Sigmoid colon (tissue), 7 donors: ENCODE data around the gene NCAN. TPM values are rescaled to one million over a fixed set of nuclear protein-coding genes. Genes with fewer than 3 reads are reported as not detected.

ENCODE experiments used
- DNase-seq: peaks from one replicate; pipeline ENCODE4 v3.0.0-alpha.2; 2019
- H3K27ac ChIP-seq, 4 donors: fragments of 200-600 bp; sonication (generic); one replicate each; pipeline ENCODE4 v1.5.1; 2016 to 2019; ENCODE audit warnings: mild to moderate bottlenecking in 1 of 4
- H3K27me3 ChIP-seq, 3 donors: fragments of 200-600 bp; sonication (generic); one replicate each; pipeline ENCODE4 v1.5.1; 2019; ENCODE audit warnings: mild to moderate bottlenecking in 1 of 3
- H3K36me3 ChIP-seq, 4 donors: fragments of 200-600 bp; sonication (generic); one replicate each; pipeline ENCODE4 v1.5.1; 2016 to 2019
- H3K4me1 ChIP-seq, 4 donors: fragments of 200-600 bp; sonication (generic); one replicate each; pipeline ENCODE4 v1.5.1; 2017 to 2019
- H3K4me3 ChIP-seq, 4 donors: fragments of 200-600 bp; sonication (generic); one replicate each; pipeline ENCODE4 v1.5.1; 2017 to 2019; ENCODE audit warnings: mild to moderate bottlenecking in 2 of 4, moderate library complexity in 1 of 4
- H3K9me3 ChIP-seq, 4 donors: fragments of 200-600 bp in 3 of 4; sonication (generic) in 3 of 4; one replicate each; pipeline versions ENCODE4 v1.5.1 to v1.6.1; 2013 to 2019
- EP300 ChIP-seq, 4 donors: sonication (generic); formaldehyde crosslinking; IDR thresholded peaks; one replicate each; pipeline ENCODE4 v1.6.1; 2017; ENCODE audit warnings: antibody characterized with exemption in 4 of 4
- POLR2A ChIP-seq, 2 donors: fragments of 450-650 bp; IDR thresholded peaks; one replicate each; pipeline ENCODE4 v1.6.1; 2016; ENCODE audit warnings: antibody characterized with exemption in 2 of 2, mild to moderate bottlenecking in 2 of 2, moderate library complexity in 2 of 2
- POLR2AphosphoS5 ChIP-seq, 4 donors: sonication (generic); formaldehyde crosslinking; IDR thresholded peaks; one replicate each; pipeline ENCODE4 v1.6.1; 2017; ENCODE audit warnings: antibody characterized with exemption in 4 of 4
- WGBS, 2 donors: extraction: QIAGEN DNeasy Blood & Tissue Kit; methylation state at CpG; one replicate each; pipeline ENCODE4 v1.1.7; 2013; 5-methylcytosine and 5-hydroxymethylcytosine counted together
- intact Hi-C: fragments of 100-400 bp; cut with DNase I; formaldehyde crosslinking; loops from one replicate; pipeline ENCODE4 v1.15.1; 2023
- polyA plus RNA-seq, 3 donors: library from polyadenylated mRNA; stranded (reverse); fragments of 200-250 nt; gene quantifications; one replicate each; pipeline ENCODE4 v1.2.3, GENCODE V29; 2013
- total RNA-seq, 4 donors: library from RNA; depleted of rRNA; stranded (reverse); fragments of >200 nt; gene quantifications; one replicate each; pipeline ENCODE4 v1.1.0, GENCODE V29; 2016
- TF ChIP-seq, protein P1 (sequence below), 4 experiments: fragments of 450-650 bp in 3 of 4; fragments of 200-600 bp in 1 of 4; IDR thresholded peaks; one replicate each; pipeline ENCODE4 v1.5.1; 2016 to 2019; ENCODE audit warnings: antibody characterized with exemption in 4 of 4, mild to moderate bottlenecking in 3 of 4, moderate library complexity in 2 of 4
- donor health status: healthy with polysubstance abuse.
- donor health status: Bipolar disorder and iron deficiency.
- donor health status: healthy.

NCAN gene
- total and polyA plus RNA-seq, 7 donors: under 0.01 to 0.09 (median under 0.01) TPM; not detected in 4

DNA sequence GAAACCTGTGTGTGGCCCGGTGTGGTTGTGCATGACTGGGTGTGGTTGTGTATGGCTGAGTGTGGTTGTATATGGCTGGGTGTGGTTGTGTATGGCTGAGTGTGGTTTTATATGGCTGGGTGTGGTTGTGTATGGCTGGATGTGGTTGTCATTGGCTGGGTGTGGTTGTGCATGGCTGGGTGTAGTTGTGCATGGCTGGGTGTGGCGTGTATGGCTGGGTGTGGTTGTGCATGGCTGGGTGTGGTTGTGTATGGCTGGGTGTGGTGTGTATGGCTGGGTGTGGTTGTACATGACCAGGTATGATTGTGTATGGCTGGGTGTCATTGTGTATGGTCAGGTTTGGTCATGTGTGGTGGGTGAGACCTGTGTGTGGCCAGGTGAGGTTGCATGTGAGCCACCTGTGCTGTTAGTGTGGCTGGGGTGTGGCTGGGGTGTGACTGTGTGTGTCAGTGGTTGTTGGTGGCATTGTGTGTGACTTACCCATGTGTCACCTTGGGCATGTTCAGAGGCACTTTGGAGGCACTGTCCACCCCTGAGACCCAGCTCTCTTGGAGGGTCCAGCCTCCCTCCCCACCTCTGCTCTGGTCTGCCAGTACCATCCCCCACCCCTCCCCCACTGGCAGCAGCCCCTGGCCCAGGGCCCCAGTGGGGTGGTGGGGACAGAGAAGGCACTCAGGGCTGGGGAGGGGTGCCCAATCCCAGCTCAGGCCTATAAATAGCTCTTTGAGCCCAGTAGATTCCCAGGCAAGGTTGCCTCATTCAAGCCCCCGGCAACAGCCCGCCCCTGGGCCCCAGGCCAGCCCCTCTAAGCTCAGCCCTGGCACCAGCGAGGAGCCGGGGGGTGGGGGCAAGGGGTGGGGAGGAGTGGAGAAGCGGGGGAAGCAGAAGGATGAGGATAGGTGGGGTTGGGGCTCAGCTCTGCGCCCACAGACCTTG, 3.9 kb upstream of the NCAN start:
- TF ChIP-seq, protein P1, sequence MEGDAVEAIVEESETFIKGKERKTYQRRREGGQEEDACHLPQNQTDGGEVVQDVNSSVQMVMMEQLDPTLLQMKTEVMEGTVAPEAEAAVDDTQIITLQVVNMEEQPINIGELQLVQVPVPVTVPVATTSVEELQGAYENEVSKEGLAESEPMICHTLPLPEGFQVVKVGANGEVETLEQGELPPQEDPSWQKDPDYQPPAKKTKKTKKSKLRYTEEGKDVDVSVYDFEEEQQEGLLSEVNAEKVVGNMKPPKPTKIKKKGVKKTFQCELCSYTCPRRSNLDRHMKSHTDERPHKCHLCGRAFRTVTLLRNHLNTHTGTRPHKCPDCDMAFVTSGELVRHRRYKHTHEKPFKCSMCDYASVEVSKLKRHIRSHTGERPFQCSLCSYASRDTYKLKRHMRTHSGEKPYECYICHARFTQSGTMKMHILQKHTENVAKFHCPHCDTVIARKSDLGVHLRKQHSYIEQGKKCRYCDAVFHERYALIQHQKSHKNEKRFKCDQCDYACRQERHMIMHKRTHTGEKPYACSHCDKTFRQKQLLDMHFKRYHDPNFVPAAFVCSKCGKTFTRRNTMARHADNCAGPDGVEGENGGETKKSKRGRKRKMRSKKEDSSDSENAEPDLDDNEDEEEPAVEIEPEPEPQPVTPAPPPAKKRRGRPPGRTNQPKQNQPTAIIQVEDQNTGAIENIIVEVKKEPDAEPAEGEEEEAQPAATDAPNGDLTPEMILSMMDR (IDR thresholded peaks at IDR 0.05): no peak
- no peak for TF ChIP-seq POLR2A (IDR thresholded peaks at IDR 0.05)
- no peak for TF ChIP-seq POLR2AphosphoS5 (IDR thresholded peaks at IDR 0.05)
- no peak for TF ChIP-seq EP300 (IDR thresholded peaks at IDR 0.05)
- no peak for DNase-seq
- peaks cover 0 to 2% (median under 1%) of the 10 kb centered on the region in 4 donors for H3K4me1 ChIP-seq
- H3K27ac ChIP-seq: no peak overlapping the region
- intact Hi-C loops: no loop called here
- 50 to 56% methylated on average over 8 of the region's 8 CpGs for WGBS, 2 donors
- H3K9me3 ChIP-seq: no peaks in the 10 kb centered on the region
- H3K27me3 ChIP-seq: peaks cover 13 to 55% (median 18%) of the 10 kb centered on the region in 3 donors
- no peaks in the 10 kb centered on the region for H3K36me3 ChIP-seq
- H3K4me3 ChIP-seq: no peak overlapping the region

DNA sequence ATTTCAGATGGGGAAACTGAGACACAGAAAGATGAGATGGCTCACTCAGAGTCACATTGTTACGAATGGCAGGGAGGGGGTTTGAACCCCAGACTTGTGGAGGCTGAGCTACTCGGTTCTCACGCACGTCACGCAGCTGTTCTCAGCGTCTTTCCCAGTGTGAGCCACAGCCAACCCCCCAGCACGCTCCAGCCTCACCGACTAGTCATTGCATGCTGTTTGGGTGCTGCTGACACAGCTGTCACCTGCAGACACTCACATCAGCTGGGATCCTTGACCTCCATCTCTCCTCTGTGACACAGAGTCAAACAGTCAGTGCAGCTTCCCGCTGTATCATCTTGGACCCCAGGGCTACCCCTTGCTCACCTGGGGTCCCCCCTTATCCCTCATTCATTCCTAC, 2.4 kb upstream of the NCAN start:
- Histone ChIP-seq H3K27me3 (peaks cover 14 to 70% (median 31%) of the 10 kb centered on the region in 3 donors), H3K4me3 (no peak overlapping the region), H3K9me3 (no peaks in the 10 kb centered on the region), H3K4me1 (no peaks in the 10 kb centered on the region), H3K27ac (no peak overlapping the region), H3K36me3 (no peaks in the 10 kb centered on the region)
- TF ChIP-seq, protein P1 (IDR thresholded peaks at IDR 0.05): no peak
- TF ChIP-seq EP300 (IDR thresholded peaks at IDR 0.05): no peak
- TF ChIP-seq POLR2AphosphoS5 (IDR thresholded peaks at IDR 0.05): no peak
- no peak for TF ChIP-seq POLR2A (IDR thresholded peaks at IDR 0.05)
- intact Hi-C loops: no loop called here
- DNase-seq: no peak
- WGBS, 2 donors: 67 to 71% methylated on average over 9 of the region's 9 CpGs

DNA sequence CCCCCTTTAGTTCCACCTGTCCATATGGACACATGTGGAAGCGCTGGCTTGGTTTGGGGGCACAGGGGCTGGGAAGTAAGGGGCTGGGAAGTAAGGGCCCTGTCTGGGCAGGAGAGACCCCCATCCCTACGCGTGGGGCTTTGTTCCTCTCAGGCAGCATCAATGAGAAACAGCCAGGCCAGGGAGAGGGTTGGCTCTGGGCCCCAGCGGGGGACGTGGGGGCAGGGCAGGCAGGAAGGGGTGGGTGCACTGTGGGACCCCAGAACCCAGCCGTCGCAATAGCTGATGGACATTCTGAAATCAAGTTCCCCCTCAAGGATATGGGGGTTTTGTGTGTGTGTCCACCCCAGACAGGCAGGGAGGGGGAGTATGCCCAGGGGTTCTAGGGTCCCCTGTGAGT, 1.2 kb downstream of the NCAN start:
- DNase-seq: no peak
- intact Hi-C loops: no loop called here
- H3K27me3 ChIP-seq: peaks cover 14 to 84% (median 43%) of the 10 kb centered on the region in 3 donors
- no peaks in the 10 kb centered on the region for H3K4me1 ChIP-seq
- no peaks in the 10 kb centered on the region for H3K36me3 ChIP-seq
- H3K27ac ChIP-seq: no peak overlapping the region
- TF ChIP-seq EP300 (IDR thresholded peaks at IDR 0.05) (no peak), POLR2AphosphoS5 (IDR thresholded peaks at IDR 0.05) (no peak), POLR2A (IDR thresholded peaks at IDR 0.05) (no peak)
- TF ChIP-seq, protein P1 (IDR thresholded peaks at IDR 0.05): no peak
- WGBS, 2 donors: 15 to 19% methylated on average over 7 of the region's 7 CpGs
- no peaks in the 10 kb centered on the region for H3K9me3 ChIP-seq
- H3K4me3 ChIP-seq: no peak overlapping the region

DNA sequence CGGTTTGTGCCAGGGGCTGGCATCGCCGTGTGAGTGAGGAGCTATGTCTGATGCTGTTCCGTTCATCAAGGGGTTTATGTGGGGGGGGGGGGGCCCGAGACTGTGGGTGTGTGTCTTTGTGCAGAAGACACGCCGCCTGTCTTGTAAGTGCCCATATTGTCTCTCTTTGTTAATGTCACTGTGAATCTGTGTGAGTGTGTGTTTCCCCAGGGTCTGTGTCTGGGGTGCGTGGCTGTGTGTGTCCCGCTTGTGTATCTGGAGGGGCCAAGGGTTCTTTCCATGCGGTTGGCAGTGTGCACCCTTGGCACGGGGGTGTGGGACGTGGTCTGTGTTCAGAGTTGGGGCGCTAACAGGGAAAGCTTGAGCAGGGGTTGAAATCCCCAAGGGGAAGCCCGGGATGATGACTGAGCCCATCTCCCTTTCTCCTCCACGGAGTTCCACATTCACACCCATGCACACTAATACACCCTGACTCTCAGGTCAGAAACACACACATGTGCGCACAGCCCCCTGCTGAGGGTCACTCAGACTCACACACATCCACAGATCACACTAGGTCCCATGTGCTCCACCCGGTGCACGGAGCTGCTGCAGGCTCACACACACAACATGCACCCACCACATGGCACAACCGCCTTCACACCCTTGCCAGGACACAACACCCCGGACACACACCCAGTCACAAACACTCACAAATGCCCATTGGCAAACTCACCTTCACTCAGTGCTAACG, 1.8 kb downstream of the NCAN start:
- Histone ChIP-seq H3K27ac (no peak overlapping the region), H3K36me3 (no peaks in the 10 kb centered on the region), H3K4me1 (no peaks in the 10 kb centered on the region), H3K4me3 (no peak overlapping the region), H3K27me3 (peaks cover 12 to 77% (median 43%) of the 10 kb centered on the region in 3 donors), H3K9me3 (no peaks in the 10 kb centered on the region)
- TF ChIP-seq, protein P1 (IDR thresholded peaks at IDR 0.05): no peak
- TF ChIP-seq POLR2AphosphoS5 (IDR thresholded peaks at IDR 0.05) (no peak), POLR2A (IDR thresholded peaks at IDR 0.05) (no peak), EP300 (IDR thresholded peaks at IDR 0.05) (no peak)
- intact Hi-C loops: no loop called here
- DNase-seq: no peak
- WGBS, 2 donors: 44 to 51% methylated on average over 21 of the region's 21 CpGs
